ENCODE measurements around the gene EEFSEC.

- no peak for TF ChIP-seq CTCF (IDR thresholded peaks at IDR 0.05)
- no peak for TF ChIP-seq POLR2AphosphoS5 (IDR thresholded peaks at IDR 0.05)
- TF ChIP-seq POLR2A (IDR thresholded peaks at IDR 0.05), result no peak
These were observed 27.6 kb downstream of the EEFSEC start for GRCh38 chr3:128180913-128181312.
